SIG-M5 (cell line): ENCODE measurements around the gene UPK2.

Source experiments
- DNase-seq: peaks from one replicate; lab custom pipeline; 2025; lab: John Stamatoyannopoulos, UW

UPK2 gene

DNA sequence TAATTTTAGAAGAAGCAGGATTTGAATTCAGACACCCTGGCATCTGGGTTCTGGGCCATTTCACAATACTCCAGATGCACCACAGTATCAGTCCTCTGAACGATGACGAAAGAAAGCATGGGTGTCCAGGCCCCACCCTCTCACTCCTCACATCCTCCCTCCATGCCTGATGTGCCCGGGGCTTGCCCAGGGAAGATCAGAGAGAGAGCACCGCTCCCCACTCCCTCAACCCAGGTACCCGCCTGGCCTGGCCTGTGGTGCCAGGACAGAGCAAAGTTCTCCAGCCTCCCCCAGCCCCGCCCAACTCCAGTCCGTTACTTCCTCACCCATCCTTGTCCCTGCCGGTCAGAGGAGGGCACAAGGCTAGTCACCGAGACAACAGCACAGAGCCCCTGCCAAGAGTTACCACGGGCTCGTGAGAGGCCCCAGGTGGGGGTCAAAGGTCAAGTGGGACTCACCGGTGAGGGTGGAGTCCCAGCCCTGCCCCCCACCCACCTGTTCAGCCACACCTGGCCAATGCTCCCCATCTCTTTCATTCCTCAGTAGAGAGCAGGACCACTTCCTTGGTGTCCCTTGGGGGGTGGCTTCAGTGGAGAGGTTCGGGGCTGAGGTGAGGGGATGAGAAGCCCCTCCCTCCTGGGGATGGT, 38.5 kb upstream of the UPK2 start:
- no peak for DNase-seq

DNA sequence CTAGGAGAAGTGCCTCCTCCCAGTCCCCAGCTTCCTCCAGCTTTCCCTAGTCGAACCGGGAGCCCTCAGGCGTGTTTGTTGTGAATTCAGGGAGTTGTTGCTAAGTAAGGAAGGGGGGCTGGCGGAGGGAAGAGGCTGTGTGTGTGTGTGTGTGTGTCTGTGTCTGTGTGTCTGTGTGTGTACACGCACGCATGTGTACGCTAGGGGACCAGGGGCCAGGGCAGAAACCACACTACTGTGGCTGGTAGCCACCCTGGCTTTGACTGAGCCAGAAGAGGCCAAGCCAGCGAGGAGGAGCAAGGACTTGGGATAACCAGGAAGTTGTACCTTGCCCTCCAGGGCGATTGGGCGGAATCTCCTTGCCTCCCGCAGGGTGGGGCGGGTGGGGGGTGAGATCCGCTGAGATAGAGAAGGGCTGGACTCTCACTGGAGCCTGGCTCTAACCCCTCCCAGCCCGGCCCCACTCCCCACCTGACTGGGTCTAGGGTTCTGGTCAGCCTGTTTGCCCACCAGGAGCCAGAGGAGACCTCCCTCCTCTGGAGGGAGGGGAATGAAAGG, 37.9 kb upstream of the UPK2 start:
- DNase-seq = no peak

DNA sequence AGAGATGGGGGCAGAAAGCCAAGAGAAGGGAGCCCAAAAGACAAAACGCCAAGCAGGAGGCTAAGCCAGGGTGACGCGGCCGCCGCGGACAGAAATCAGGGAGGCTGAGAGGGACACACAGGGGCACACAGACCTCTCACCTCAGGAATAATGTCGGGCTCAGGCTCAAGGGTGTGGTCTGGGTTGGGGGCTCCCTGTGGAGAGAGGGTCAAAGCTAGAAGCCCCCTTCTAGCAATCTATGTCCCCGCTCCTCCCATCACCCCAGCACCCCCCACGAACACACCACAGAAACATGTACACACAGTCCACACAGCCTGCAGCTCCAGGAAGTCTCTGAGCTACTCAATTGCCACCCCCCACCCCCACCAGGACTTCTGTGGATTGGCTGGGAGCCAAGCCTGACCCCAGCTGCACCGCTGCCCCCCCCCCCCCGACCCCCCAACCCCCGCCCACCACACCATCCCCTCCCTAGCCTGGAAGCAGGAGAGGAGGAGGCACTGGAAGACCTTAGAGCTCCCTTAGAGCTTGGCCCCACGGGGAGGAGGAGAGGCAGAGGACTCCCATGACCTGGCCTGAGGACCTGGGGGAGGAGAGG, 37.3 kb upstream of the UPK2 start:
- no peak for DNase-seq

DNA sequence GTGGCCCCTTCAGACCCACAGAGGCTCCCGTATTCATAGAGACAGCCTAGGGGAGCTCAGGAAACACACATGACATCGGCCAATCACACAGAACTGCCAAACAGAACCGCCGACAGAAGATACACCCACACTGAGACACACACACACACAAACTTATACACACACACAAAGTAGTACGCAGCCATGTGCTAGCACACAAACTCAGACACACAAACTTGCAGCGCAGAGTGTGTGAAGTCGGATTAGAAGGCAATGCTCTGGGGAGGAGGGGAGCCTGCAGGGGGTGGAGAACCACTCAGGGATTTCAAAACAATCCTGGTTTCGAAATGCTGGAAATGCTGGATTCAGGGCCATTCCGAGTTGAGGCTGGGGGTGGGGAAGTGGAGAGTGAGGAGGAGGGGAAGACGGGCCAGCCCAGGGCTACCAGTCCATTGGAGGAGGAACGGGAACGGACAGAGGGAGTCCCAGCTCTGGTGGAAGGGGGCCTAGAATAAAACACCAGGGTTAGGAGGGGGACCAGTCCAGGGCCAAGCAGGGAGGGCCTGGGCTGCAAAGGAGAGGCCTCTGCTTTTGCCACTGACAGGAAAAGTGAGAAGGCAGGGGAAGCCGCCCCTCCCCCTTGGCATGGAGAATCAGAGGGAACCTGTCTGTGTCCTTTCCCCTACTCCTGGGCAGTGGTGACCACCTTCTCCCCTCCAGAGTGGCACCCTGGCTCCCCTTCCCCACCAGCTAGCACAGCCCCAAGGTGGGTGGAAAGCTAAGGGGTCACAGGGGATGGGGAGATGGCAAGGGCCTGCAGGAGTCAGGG, 34.8 kb upstream of the UPK2 start:
- no peak for DNase-seq

DNA sequence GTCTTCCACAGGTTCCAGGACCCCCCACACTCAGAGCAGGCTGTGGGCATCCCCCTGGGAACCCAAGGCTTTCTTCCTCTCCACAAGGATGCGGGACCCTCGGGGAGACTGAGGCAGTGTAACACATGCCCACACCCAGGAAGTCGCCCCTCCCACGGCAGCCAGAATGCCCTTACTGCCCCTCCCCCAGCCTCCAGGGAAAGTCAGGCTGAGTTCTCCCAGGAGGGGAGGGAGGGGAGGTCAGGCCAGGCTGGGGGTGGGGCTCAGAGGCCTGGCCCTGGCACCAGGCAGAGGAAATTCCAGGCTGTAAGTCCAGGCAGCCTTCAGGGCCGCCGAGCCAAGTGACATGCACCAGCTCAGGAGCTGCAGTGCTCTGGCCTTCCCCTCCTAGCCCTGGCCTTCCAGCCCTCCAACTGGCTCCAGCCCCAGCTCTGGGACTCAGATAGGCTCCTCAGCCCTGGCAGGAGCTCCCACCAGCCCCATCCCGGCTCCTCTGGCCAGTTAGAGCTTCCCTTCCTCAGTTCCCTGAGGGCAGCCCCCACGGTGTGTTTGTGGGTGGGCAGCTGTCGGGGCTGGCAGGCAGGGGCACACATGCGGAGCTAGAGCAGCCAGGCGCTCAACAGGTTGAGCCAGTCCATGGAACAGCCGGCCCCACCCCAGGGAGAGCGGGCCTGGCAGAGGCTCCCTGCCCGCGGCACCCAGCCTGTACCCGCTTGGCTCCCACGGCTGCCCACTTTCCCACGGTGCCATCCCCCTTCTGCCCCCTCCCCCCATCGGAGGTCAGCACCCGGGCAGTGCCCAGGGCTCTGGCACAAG, 34.0 kb upstream of the UPK2 start:
- DNase-seq = no peak

DNA sequence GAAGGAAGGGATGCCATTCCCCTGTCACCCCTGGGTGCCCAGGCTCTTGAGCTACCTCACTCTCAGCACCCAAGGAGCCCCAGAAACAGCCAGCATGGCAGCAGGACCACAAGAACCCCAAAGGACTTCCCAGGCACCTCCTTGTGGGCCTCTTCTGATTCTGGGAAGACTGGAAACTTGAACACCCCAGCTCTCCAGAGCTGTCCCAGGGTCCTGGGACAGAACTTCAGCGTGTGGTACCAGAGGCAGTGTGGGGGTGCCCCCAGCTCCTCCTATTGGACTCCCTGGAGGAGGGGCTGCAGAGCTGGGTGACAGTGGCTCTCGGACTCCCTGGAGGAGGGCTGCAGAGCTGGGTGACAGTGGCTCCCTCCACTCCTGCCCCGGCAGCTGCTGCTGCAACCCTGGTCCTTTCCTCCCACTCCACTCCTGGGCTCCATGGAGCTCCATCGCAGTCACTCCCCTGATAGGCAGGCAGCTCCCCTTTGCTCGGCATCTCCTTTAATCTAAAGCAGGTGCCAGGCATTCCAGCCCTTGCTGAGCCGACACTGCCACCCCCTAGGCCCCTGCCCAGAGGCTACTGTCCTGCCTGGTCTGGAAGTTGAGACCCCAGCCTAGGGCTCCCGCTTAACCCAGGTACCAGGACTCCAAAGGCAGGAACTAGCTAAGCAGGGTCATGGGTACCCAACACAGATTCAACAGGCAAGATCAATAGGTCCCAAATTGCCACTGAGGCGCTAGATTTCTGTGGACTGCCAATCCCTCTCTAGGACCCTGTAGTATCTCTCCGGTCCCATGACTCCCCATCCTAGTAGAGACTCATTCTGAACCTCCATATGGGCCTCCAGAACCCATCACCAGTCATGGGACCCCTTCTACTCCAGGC, 33.1 kb upstream of the UPK2 start:
- DNase-seq = no peak

DNA sequence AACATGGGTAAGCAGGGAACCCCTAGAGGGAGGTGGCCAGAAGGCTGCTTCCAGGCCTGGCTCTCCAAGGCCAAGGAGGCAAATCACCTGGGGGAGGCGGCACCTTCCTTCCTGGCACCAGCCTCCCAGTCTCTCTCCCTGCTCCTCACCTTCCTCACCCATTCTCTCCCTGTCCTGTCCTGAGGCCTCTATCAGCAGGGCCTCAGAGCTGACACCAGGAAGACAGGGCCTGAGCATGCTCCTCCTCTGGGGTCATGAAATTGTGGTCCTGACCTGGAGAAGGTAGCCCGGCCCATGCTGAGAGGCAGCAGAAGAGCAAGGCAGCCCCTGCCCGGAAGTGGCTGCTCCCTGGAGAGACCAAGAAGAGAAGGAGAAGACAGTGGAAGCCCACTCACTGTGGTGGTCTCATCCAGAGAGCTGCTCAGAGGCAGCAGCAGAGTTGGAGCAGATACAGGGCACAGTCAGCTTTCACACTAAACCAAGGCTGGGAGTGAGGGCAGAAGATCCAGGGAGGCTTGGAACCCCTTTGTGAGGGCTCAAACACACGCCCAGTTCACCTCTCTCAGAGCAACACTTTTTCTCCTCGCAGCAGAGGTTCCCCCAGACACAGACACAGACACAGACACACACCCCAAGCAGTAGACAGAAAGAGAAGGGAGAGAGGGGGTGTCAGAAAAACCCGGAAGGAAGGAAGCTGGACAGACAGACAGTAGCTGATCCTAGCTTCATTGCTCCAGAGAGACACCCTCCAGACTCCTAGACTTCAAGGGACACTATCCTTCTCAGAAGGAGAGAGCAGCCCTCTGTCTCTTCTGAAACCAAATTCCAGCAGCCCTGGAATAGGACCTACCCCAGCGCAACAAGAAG, 32.1 kb upstream of the UPK2 start:
- no peak for DNase-seq

DNA sequence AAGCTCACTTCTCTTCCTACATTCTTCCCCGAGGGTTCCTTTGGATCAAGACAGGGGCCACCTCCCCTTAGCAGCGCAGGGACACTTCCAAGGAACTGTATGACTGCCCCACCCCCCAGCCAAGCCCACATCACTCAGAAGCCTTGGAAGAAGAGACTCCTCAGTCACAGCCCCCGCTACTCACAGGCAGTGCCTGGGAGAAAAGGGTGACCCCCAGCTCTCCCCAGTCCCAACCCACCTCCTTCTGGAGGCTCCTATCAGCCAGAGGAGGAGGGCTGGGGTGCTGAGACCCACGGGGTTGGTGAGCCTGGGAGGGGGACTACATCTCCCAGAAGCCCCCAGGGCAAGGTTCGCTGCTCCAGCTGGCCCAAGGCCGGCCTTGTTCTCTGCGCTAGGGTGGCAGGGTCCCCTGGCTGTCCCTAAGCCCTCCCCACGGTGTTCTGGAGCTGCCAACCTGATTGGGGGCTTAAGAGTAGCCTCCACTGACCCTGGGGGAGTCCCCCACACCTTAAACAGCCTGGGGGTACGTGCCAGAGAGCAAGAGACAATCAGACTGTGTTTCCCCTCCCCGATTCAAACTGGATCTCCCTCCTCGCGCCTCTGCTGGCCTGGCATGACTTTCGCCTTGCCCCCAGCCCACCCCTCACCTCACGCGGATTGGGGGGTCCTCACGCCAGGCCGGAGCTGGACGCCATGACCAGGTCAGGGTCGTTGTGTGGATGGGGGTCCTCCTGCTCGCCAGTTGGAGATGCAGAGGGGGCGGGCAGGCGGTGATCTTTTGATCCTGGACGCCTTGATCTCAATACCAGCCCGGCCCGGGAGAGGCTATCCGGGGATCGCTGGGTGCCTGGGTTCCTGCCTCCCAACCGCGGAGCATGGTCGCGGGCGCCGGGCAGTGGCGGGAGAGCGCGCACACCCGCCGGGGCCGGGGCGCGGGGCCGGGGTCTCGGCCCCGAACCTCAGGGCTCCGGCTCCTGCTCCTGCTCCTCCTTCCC, 31.2 kb upstream of the UPK2 start:
- DNase-seq = no peak

DNA sequence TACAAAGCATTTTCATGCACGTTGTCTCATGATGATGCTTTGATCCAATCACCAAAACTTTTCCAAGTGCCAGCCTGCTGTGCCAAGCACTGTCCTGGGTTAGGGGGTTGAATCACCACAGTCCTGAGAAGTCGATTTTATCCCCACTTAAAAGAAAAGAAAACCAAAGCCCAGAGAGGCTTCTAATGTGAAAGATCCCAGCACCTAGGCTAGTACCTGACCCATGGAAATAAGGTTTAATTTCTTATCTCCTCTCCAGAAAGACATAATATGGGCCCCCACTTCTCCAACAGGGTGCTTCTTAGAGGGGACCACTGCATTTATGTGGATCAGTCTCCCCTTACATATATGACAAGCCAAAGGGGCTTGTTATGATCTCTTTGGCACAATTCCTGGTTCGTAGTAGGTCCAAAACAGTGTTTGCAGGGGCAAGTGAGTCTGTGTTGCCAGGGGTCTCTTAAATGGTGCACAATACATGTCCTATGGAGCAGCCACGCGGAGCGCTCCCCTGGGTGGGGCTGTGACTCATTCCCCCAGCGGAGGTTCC, 28.5 kb upstream of the UPK2 start:
- DNase-seq = no peak

DNA sequence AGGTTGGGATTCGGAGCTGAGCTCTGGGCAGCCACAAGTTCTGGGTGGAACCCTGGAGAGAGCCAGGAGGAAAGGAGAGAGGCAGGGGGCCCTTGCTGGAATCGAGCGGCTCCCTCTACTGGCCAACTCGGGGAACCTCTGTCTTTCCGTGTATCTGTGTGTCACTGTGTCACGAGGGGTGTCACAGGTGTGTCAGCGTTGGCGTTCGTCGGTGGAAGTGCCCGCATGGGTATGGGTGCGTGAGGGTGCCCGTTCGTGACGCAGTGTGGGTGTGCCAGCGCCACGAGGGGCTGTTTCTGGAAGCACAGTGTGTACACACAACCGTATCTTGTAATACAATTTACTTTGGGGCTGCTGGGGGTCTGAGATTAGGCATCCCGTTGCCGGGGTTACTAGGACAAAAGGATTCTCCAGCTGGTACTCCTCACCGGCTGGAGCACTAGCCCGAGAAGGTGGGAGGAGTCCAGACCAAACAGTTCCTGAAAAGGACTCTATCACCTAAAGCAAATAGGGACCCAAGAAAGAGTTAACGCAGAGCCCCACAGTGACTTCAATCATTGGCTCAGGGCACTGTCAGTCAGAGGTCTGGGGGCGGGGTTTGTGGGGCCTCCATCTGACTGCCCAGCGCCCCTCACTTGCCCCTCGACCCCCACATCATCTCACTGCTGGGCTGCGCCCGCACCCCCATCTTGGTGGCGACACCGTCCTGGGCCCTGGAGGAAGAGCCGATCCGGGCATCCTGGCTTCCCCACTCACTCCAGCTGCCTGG, 27.8 kb upstream of the UPK2 start:
- peak; percentile 40 for DNase-seq

DNA sequence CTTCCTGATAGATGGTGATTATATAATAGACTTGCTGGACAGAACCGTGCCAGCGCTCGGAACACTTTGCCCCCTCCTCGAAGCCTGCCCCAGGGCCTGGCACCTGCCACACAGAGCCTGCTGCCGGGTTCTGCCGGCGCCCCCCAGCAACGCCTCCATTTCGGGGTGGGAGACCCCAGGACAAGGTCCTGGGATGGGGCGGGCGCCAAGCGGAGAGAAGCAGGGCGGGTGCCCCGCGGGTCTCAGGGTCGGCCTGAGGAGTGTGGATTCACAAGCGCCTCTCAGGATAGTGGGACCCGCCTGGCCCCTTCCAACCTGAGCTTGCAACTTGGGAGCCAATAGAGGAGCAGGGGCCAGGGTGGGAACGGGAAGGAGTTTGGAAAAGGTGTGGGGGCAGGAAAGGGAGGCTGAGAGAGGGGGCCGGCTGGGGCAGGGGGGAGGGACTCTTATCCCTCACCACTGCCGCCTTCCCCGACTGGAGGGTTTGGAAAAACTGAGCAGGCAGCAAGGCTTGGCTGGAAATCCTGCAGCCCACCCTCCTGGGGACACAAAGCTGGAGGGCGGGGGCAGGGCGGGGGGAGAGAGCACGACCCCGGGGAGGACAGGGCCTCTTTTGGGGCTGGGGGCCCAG, 27.1 kb upstream of the UPK2 start:
- no peak for DNase-seq

DNA sequence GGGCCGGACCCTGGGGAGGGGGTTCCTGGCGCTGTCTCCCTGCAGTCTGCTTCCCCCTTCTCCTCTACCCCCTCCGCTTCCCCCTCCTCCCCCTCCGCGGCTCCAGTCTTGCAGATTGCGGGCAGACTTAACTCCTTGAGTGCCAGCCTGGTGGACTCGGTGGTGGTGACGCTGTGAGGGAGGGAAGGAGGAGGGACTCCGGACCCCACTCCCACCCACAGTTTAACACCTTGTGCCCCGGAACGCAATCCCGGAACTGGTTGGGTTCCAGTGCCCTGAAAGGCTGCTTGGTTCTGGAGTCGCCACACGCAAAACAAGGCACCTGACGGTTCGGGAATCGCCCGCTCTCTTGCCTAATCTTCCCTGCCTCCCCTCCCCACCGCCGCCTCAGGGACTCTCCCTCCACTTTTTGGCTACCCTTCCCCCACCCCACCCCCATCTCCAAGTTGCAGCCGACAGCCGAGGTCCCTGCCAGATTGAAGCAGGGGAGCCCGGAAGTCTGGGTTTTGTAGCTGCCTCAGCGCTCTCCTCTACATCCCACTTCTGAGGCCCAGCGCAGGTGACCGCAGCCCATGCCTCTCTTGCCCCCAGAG, 26.5 kb upstream of the UPK2 start:
- DNase-seq = peak; percentile 58

DNA sequence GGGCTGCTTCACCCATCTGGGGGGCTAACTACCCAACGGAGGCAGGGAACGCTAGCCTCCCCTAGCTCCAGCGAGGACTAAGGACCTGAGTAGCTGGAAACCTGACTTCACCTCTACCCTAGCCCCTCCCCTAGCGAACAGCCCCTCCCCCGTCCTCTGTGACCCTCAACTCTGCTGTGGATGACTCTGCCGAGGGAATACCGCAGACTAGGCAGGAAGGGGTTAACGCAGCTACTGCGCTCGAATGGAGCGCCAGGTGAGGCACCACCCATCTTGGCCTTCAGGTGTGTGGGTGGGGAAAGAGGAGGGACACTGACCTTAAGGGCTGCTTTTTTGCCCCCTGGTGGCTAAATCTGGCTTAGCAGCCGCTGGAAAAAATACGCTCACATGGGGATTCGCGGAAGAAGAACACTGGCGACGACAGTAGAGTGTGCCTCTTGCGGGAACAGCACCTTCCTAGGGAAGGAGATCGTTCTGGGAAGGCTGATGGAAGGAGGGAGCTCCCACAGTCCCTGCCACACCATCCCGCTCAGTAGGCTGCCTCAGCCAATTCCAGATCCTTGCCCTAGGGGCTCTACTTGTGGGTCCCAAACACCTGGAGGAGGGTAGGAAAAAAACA, 25.9 kb upstream of the UPK2 start:
- no peak for DNase-seq

DNA sequence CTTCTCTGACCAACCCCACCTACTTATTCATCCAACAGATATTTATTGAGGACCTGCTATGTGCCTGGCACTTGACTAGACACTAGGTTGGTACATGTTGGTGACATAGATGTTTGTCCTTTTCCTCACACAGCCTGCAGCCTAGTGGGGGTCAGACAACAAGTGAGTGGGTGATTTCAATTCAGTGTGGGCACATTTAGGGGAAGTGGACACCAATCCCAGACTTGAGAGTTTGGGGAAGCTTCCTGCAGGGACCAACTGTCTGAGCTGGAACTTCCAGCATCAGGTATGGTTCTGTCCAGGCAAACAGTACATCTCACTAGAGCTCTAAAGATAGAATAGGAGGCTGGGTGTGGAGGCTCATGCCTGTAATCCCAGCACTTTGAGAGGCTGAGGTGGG, 24.5 kb upstream of the UPK2 start:
- DNase-seq = no peak

DNA sequence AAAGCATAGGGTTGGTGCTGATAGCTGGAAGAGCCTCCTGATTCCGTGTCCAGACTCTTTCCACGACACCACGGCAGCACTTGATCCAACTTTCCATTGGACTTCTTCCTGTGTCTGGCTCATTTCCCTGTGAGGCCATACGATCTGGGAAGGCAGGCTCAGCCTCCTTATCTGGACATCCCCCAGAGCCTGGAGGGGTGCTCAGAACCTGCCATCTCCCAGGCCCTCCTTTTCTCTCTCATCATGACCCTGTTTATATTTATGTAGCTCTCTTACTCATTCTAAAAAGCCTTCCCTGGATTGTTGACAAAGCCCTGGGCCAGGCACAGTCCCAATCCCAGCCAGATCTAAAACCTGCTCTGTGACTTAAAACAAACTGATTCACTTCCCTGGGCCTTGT, 22.6 kb upstream of the UPK2 start:
- no peak for DNase-seq

DNA sequence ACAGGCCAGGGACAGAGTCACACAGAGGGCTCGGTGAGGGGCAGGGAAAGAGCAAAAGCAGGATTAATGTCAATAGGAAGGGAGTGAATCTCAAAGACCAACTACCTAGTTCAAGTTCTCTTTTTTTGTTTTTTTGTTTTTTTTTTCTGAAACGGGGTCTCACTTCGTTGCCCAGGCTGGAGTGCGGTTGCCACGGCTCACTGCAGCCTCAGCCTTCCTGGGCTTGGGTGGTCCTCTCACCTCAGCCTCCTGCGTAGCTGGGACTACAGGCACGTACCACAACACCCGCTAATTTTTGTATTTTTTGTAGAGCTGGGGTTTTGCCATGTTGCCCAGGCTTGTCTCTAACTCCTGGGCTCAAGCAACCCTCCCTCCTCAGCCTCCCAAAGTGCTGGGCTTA, 20.7 kb upstream of the UPK2 start:
- DNase-seq = no peak
